Endodermal cell (in vitro differentiated cells): Measurements from ENCODE around the gene KCNK4. TPM values are rescaled to one million over a fixed set of nuclear protein-coding genes. Genes with fewer than 3 reads are reported as not detected.
A peak's percentile ranks its signal among the peaks of the same experiment; 100 is the strongest.
"Not testable (repeated sequence)": the region's sequence is repeated elsewhere in the genome, so short reads cannot be mapped to it uniquely, and the experiment has no call there.

ENCODE experiments used
- DNase-seq: peaks from one replicate; pipeline ENCODE4 v3.0.0-alpha.2; 2017
- H3K27ac ChIP-seq: 2 replicates; pipeline ENCODE4 v1.5.1; 2013; ENCODE audit warnings: mild to moderate bottlenecking, low read depth, low read length, moderate library complexity
- H3K27me3 ChIP-seq: 2 replicates; pipeline ENCODE4 v1.6.1; 2013; ENCODE audit warnings: mild to moderate bottlenecking, low read length, moderate library complexity; ENCODE audit not compliant: insufficient read depth, control insufficient read depth, poor library complexity, severe bottlenecking
- H3K36me3 ChIP-seq: 2 replicates; pipeline ENCODE4 v1.7.0; 2013; ENCODE audit warnings: mild to moderate bottlenecking, low read length, moderate library complexity; ENCODE audit not compliant: control insufficient read depth, insufficient read depth
- H3K4me1 ChIP-seq: one replicate; pipeline ENCODE4 v1.7.0; 2013; ENCODE audit warnings: low read length; ENCODE audit not compliant: control insufficient read depth, insufficient read depth
- H3K4me3 ChIP-seq: 2 replicates; pipeline ENCODE4 v1.5.1; 2013; ENCODE audit warnings: mild to moderate bottlenecking, low read length, moderate library complexity
- H3K9ac ChIP-seq: 2 replicates; pipeline ENCODE4 v1.6.1; 2013; ENCODE audit warnings: mild to moderate bottlenecking, low read length, moderate library complexity; ENCODE audit not compliant: poor library complexity, severe bottlenecking; ENCODE audit errors: extremely low read depth
- H3K9me3 ChIP-seq: 2 replicates; pipeline ENCODE4 v1.6.1; 2013; ENCODE audit warnings: mild to moderate bottlenecking, low read length, moderate library complexity; ENCODE audit not compliant: control insufficient read depth
- H3K27ac Mint-ChIP-seq: 2 replicates; pipeline ENCODE4 v1.8.0; 2020; ENCODE audit warnings: mixed read lengths
- H3K27me3 Mint-ChIP-seq: 2 replicates; pipeline ENCODE4 v1.8.0; 2021; ENCODE audit warnings: mild to moderate bottlenecking, mixed read lengths; ENCODE audit not compliant: insufficient read depth
- H3K36me3 Mint-ChIP-seq: 2 replicates; pipeline ENCODE4 v1.8.0; 2020; ENCODE audit warnings: low read depth, mixed read lengths
- H3K4me1 Mint-ChIP-seq: 2 replicates; pipeline ENCODE4 v1.8.0; 2020; ENCODE audit warnings: mixed read lengths
- H3K4me3 Mint-ChIP-seq: 2 replicates; pipeline ENCODE4 v1.8.0; 2020; ENCODE audit warnings: mild to moderate bottlenecking, moderate library complexity, mixed read lengths
- H3K9me3 Mint-ChIP-seq: 2 replicates; pipeline ENCODE4 v1.8.0; 2020; ENCODE audit warnings: mild to moderate bottlenecking, mixed read lengths
- CTCF ChIP-seq: fragments of 200-600 bp; sonication (generic); conservative IDR thresholded peaks from 2 replicates; pipeline ENCODE4 v1.5.0; 2021; ENCODE audit warnings: antibody characterized with exemption, mild to moderate bottlenecking
- WGBS, 2 experiments: methylation state at CpG; one replicate each; pipeline versions ENCODE4 v1.1.5 to v1.1.7; 2013; ENCODE audit warnings: missing lambda C conversion rate in 2 of 2, mixed read lengths in 1 of 2; ENCODE audit not compliant: insufficient coverage in 1 of 2, insufficient read length in 1 of 2; 5-methylcytosine and 5-hydroxymethylcytosine counted together
- total RNA-seq, 2 donors: library from RNA; stranded (reverse); fragmentation: NEBNext Ultra II Directional in 1 of 2; extraction: Animal tissue kit (Norgen Biotek cat#: 25700) in 1 of 2; gene quantifications; 2 replicates in 1 of 2; 3 replicates in 1 of 2; pipeline ENCODE4 v1.2.1, GENCODE V29; 2021

KCNK4 gene
- total RNA-seq, 2 donors from 2014 or later, result not detected

- H3K4me1 Mint-ChIP-seq, result peaks cover 28% of the 10 kb centered on the region
- H3K27me3 Mint-ChIP-seq, result no peaks in the 10 kb centered on the region
- DNase-seq, result peak; percentile 80
- peak overlapping the region; percentile 88 for H3K27ac Mint-ChIP-seq
- 0% methylated on average over 16 to 46 of the region's 46 CpGs for WGBS, 2 experiments
- no peak for TF ChIP-seq CTCF
- Histone ChIP-seq H3K27me3 (no peaks in the 10 kb centered on the region), H3K27ac (peak overlapping the region; percentile 60), H3K4me1 (peaks cover 15% of the 10 kb centered on the region), H3K9ac (peak overlapping the region; percentile 82), H3K4me3 (peak overlapping the region; percentile 96), H3K36me3 (peaks cover 20% of the 10 kb centered on the region), H3K9me3 (no peaks in the 10 kb centered on the region)
- H3K36me3 Mint-ChIP-seq, result peaks cover 16% of the 10 kb centered on the region
- peak overlapping the region; percentile 86 for H3K4me3 Mint-ChIP-seq
- H3K9me3 Mint-ChIP-seq, result no peaks in the 10 kb centered on the region
Observed at GRCh38 chr11:64245797-64246620, 45.1 kb upstream of the KCNK4 start.

GRCh38 chr11:64246621-64246870 is 44.6 kb upstream of the KCNK4 start:
- 0% methylated on average over 37 of the region's 43 CpGs; no CpG with 5 or more reads in 1 of the 2 experiments for WGBS, 2 experiments
- not testable (repeated sequence) for H3K9me3 ChIP-seq

GRCh38 chr11:64246871-64247728 is 44.0 kb upstream of the KCNK4 start, which contains the start of gene PPP1R14B:
PPP1R14B (minus strand) TSS chr11:64246943; CDS start chr11:64246673, 270 bp downstream.
- Histone ChIP-seq H3K27me3 (no peaks in the 10 kb centered on the region), H3K9me3 (no peaks in the 10 kb centered on the region), H3K4me1 (peaks cover 15% of the 10 kb centered on the region), H3K36me3 (peaks cover 20% of the 10 kb centered on the region), H3K9ac (peak within 1 kb of the TSS; percentile 82), H3K27ac (peak within 1 kb of the TSS; percentile 87), H3K4me3 (peak within 1 kb of the TSS; percentile 97)
- Mint-ChIP-seq H3K4me3 (peak within 1 kb of the TSS; percentile 86), H3K9me3 (no peaks in the 10 kb centered on the region), H3K27ac (peak within 1 kb of the TSS; percentile 96), H3K27me3 (no peaks in the 10 kb centered on the region), H3K4me1 (peaks cover 28% of the 10 kb centered on the region), H3K36me3 (peaks cover 16% of the 10 kb centered on the region)
- peak; percentile 96 for DNase-seq
- peak; percentile 54 for TF ChIP-seq CTCF
- WGBS, 2 experiments, result 0 to 1% methylated on average over 24 to 69 of the region's 74 CpGs

More at GRCh38 chr11:64246621-64246870, 44.6 kb upstream of the KCNK4 start:
- peak overlapping the region; percentile 96 for H3K4me3 ChIP-seq
- Mint-ChIP-seq H3K36me3 (peaks cover 16% of the 10 kb centered on the region), H3K4me1 (peaks cover 28% of the 10 kb centered on the region), H3K4me3 (peak overlapping the region; percentile 86)
- not testable (repeated sequence) for H3K9ac ChIP-seq, DNase-seq, H3K27me3 ChIP-seq, H3K27ac ChIP-seq, H3K9me3 Mint-ChIP-seq, H3K27ac Mint-ChIP-seq, H3K27me3 Mint-ChIP-seq
- peaks cover 20% of the 10 kb centered on the region for H3K36me3 ChIP-seq
- peaks cover 15% of the 10 kb centered on the region for H3K4me1 ChIP-seq
